H1 (cell line): Measurements from ENCODE around the gene CDK10. TPM values are rescaled to one million over a fixed set of nuclear protein-coding genes. Genes with fewer than 3 reads are reported as not detected.

Source experiments
- CTCF ChIA-PET: fragments of 300-600 bp; sonication (Branson Sonifier 250); formaldehyde crosslinking; loops from one replicate; lab custom pipeline; 2021; ENCODE audit not compliant: partially characterized antibody; lab: Charles Lee
- POLR2A ChIA-PET: fragments of 300-600 bp; sonication (Branson Sonifier 250); formaldehyde crosslinking; loops from one replicate; lab custom pipeline; 2021; ENCODE audit warnings: inconsistent platforms; ENCODE audit not compliant: partially characterized antibody; lab: Charles Lee
- DNase-seq, 2 experiments: peaks; one replicate each; pipeline versions ENCODE4 v3.0.0 to v3.0.0-alpha.2; 2010 to 2022; ENCODE audit warnings: low spot score in 2 of 2, low read depth in 1 of 2, mixed read lengths in 1 of 2
- FAIRE-seq: peaks from 2 replicates; lab custom pipeline; 2011; peaks lifted over from hg19 to GRCh38; lab: Jason Lieb, UNC
- H2AFZ ChIP-seq: 2 replicates; pipeline ENCODE4 v1.8.1; 2012; ENCODE audit warnings: low read length, inconsistent platforms
- H2AK5ac ChIP-seq: 2 replicates; pipeline ENCODE4 v1.6.1; 2013; ENCODE audit warnings: low read depth, low read length
- H2BK120ac ChIP-seq: replicated peaks from 2 replicates; pipeline ENCODE3; 2013; ENCODE audit warnings: low read depth, low read length, inconsistent platforms
- H2BK12ac ChIP-seq: 2 replicates; pipeline ENCODE4 v1.6.1; 2013; ENCODE audit warnings: low read depth, low read length
- H2BK15ac ChIP-seq: 2 replicates; pipeline ENCODE4 v1.6.1; 2013; ENCODE audit warnings: low read length
- H2BK20ac ChIP-seq: 2 replicates; pipeline ENCODE4 v1.6.1; 2013; ENCODE audit warnings: low read length
- H2BK5ac ChIP-seq: 2 replicates; pipeline ENCODE4 v1.6.1; 2013; ENCODE audit warnings: low read depth, low read length
- H3K14ac ChIP-seq: 2 replicates; pipeline ENCODE4 v1.6.1; 2013; ENCODE audit warnings: inconsistent platforms; ENCODE audit not compliant: insufficient read length
- H3K18ac ChIP-seq: 2 replicates; pipeline ENCODE4 v1.6.1; 2013; ENCODE audit warnings: low read length; ENCODE audit errors: extremely low read depth
- H3K23ac ChIP-seq: 2 replicates; pipeline ENCODE4 v1.6.1; 2013; ENCODE audit warnings: inconsistent platforms; ENCODE audit not compliant: insufficient read length
- H3K23me2 ChIP-seq: 2 replicates; pipeline ENCODE4 v1.6.1; 2013; ENCODE audit warnings: low read depth, low read length
- H3K27ac ChIP-seq: 2 replicates; pipeline ENCODE4 v1.6.1; 2011; ENCODE audit warnings: low read depth, low read length, inconsistent platforms
- H3K27me3 ChIP-seq, 4 experiments: replicated peaks in 1 of 4; 1 replicate in 1 of 4; 2 replicates in 3 of 4; pipeline versions ENCODE4 v1.6.1 to v1.8.1; 2011 to 2013; ENCODE audit warnings: low read length in 3 of 4, mild to moderate bottlenecking in 3 of 4, inconsistent platforms in 2 of 4, mixed read lengths in 2 of 4, moderate library complexity in 1 of 4; ENCODE audit not compliant: control insufficient read depth in 3 of 4, insufficient read depth in 3 of 4; ENCODE audit errors: extremely low read depth in 1 of 4
- H3K36me3 ChIP-seq, 4 experiments: 2 replicates each; pipeline versions ENCODE4 v1.6.1 to v1.8.1; 2011 to 2013; ENCODE audit warnings: mild to moderate bottlenecking in 4 of 4, low read length in 3 of 4, moderate library complexity in 2 of 4, control low read depth in 1 of 4, inconsistent platforms in 1 of 4; ENCODE audit not compliant: insufficient read depth in 4 of 4, control insufficient read depth in 2 of 4
- H3K4ac ChIP-seq: replicated peaks from 2 replicates; pipeline ENCODE3; 2013; ENCODE audit warnings: low read length, low read depth, mixed read lengths, inconsistent platforms; ENCODE audit not compliant: insufficient read length
- H3K4me1 ChIP-seq, 4 experiments: replicated peaks in 1 of 4; 1 replicate in 1 of 4; 2 replicates in 3 of 4; pipeline versions ENCODE4 v1.6.1 to v1.8.1; 2011 to 2013; ENCODE audit warnings: low read length in 3 of 4, inconsistent platforms in 2 of 4, mixed read lengths in 1 of 4; ENCODE audit not compliant: insufficient read depth in 4 of 4, control insufficient read depth in 3 of 4
- H3K4me2 ChIP-seq, 2 experiments: 2 replicates each; pipeline versions ENCODE4 v1.6.1 to v1.8.1; 2011 to 2013; ENCODE audit warnings: low read depth in 2 of 2, low read length in 2 of 2, control low read depth in 1 of 2, inconsistent platforms in 1 of 2, mild to moderate bottlenecking in 1 of 2; ENCODE audit not compliant: insufficient read depth in 1 of 2
- H3K4me3 ChIP-seq, 4 experiments: fragments of 200-600, 300-600 bp in 1 of 4; sonication (generic), shearing (Covaris generic), sonication (Bioruptor Twin) in 1 of 4; 2 replicates each; pipeline versions ENCODE4 v1.5.1 to v1.8.1; 2011 to 2016; ENCODE audit warnings: low read length in 4 of 4, low read depth in 3 of 4, control low read depth in 2 of 4, inconsistent platforms in 2 of 4, mild to moderate bottlenecking in 2 of 4, mixed read lengths in 1 of 4, moderate library complexity in 1 of 4; ENCODE audit not compliant: insufficient read depth in 2 of 4; ENCODE audit errors: extremely low read depth in 1 of 4
- H3K56ac ChIP-seq: replicated peaks from 2 replicates; pipeline ENCODE3; 2013; ENCODE audit warnings: low read depth, mild to moderate bottlenecking, mixed read lengths, low read length, inconsistent platforms; ENCODE audit not compliant: insufficient read length
- H3K79me1 ChIP-seq: 2 replicates; pipeline ENCODE4 v1.6.1; 2013; ENCODE audit warnings: low read depth, low read length, control low read depth
- H3K79me2 ChIP-seq, 2 experiments: 2 replicates each; pipeline versions ENCODE4 v1.6.1 to v1.8.1; 2012 to 2013; ENCODE audit warnings: low read length in 2 of 2, mild to moderate bottlenecking in 2 of 2, inconsistent platforms in 1 of 2; ENCODE audit not compliant: insufficient read depth in 2 of 2, control insufficient read depth in 1 of 2
- H3K9ac ChIP-seq, 4 experiments: replicated peaks in 1 of 4; 1 replicate in 1 of 4; 2 replicates in 3 of 4; pipeline versions ENCODE4 v1.6.1 to v1.8.1; 2011 to 2013; ENCODE audit warnings: low read depth in 3 of 4, low read length in 3 of 4, control low read depth in 2 of 4, mild to moderate bottlenecking in 2 of 4, moderate library complexity in 2 of 4, inconsistent platforms in 1 of 4; ENCODE audit errors: extremely low read depth in 1 of 4
- H3K9me3 ChIP-seq, 2 experiments: 2 replicates each; pipeline versions ENCODE4 v1.6.1 to v1.8.1; 2012 to 2013; ENCODE audit warnings: mild to moderate bottlenecking in 2 of 2, moderate library complexity in 2 of 2, control low read depth in 1 of 2, inconsistent platforms in 1 of 2, low read depth in 1 of 2, low read length in 1 of 2, mixed read lengths in 1 of 2; ENCODE audit not compliant: insufficient read depth in 2 of 2
- H4K20me1 ChIP-seq, 2 experiments: replicated peaks in 1 of 2; 2 replicates each; pipeline versions ENCODE3 to v1.8.1; 2011 to 2013; ENCODE audit warnings: inconsistent platforms in 2 of 2, low read length in 2 of 2, mild to moderate bottlenecking in 1 of 2; ENCODE audit not compliant: insufficient read depth in 2 of 2, control insufficient read depth in 1 of 2
- H4K5ac ChIP-seq: 2 replicates; pipeline ENCODE4 v1.6.1; 2013; ENCODE audit warnings: low read length, low read depth, mixed read lengths, inconsistent platforms; ENCODE audit not compliant: insufficient read length
- H4K8ac ChIP-seq: 2 replicates; pipeline ENCODE4 v1.8.0; 2013; ENCODE audit warnings: mild to moderate bottlenecking, moderate library complexity, low read length, inconsistent platforms; ENCODE audit not compliant: insufficient read depth; ENCODE audit errors: extremely low read depth
- H4K91ac ChIP-seq: replicated peaks from 2 replicates; pipeline ENCODE3; 2013; ENCODE audit warnings: low read length, mixed read lengths, inconsistent platforms; ENCODE audit not compliant: insufficient read length
- KDM5A ChIP-seq: fragments of 200-600 bp; IDR thresholded peaks from 2 replicates; pipeline ENCODE4 v1.7.1; 2012; ENCODE audit warnings: mild to moderate bottlenecking, low read length, inconsistent platforms, mixed read lengths
- POLR2A ChIP-seq, 2 experiments: IDR thresholded peaks; 1 replicate in 1 of 2; 2 replicates in 1 of 2; pipeline ENCODE4 v1.6.1; 2011; ENCODE audit warnings: low read depth in 2 of 2, low read length in 2 of 2, mild to moderate bottlenecking in 2 of 2; ENCODE audit errors: control extremely low read depth in 1 of 2
- RAD21 ChIP-seq, 2 experiments: IDR thresholded peaks in 1 of 2; conservative IDR thresholded peaks in 1 of 2; 2 replicates each; pipeline ENCODE4 v1.6.1; 2011; ENCODE audit warnings: low read depth in 2 of 2, low read length in 2 of 2, improper control_type of control experiment in 1 of 2, inconsistent platforms in 1 of 2, mild to moderate bottlenecking in 1 of 2, moderate library complexity in 1 of 2
- SIRT6 ChIP-seq: IDR thresholded peaks from one replicate; pipeline ENCODE4 v1.7.1; 2012; ENCODE audit warnings: low read length, inconsistent platforms
- SUZ12 ChIP-seq: fragments of 200-600 bp; sonication (generic); IDR thresholded peaks from 2 replicates; pipeline ENCODE4 v1.6.1; 2012; ENCODE audit warnings: mild to moderate bottlenecking, inconsistent platforms, low read length, moderate library complexity, mixed read lengths
- WGBS, 2 experiments: shearing (Covaris generic) in 1 of 2; methylation state at CpG; one replicate each; pipeline versions ENCODE4 v1.1.6 to v1.1.7; 2013 to 2015; ENCODE audit warnings: low lambda C conversion rate in 2 of 2, mixed read lengths in 2 of 2, inconsistent platforms in 1 of 2, low coverage in 1 of 2, missing lambda C conversion rate in 1 of 2; ENCODE audit not compliant: insufficient replicate concordance in 2 of 2, insufficient coverage in 1 of 2, insufficient read length in 1 of 2; ENCODE audit errors: extremely low coverage in 1 of 2, missing lambda C conversion rate in 1 of 2; 5-methylcytosine and 5-hydroxymethylcytosine counted together
- polyA plus RNA-seq, 7 experiments: library from polyadenylated mRNA; depleted of rRNA in 3 of 7; stranded (reverse) in 5 of 7; unstranded in 2 of 7; fragments of >200 nt in 5 of 7; fragments of 200-250 nt in 2 of 7; gene quantifications; 1 replicate in 5 of 7; 2 replicates in 1 of 7; 4 replicates in 1 of 7; pipeline versions ENCODE4 v1.2.1 to v1.2.3, GENCODE V29; 2011 to 2013; ENCODE audit warnings: missing spikeins in 2 of 7, mixed read lengths in 2 of 7
- total RNA-seq: library from RNA; stranded (reverse); fragmentation: NEBNext Ultra II Directional; extraction: Animal tissue kit (Norgen Biotek cat#: 25700); gene quantifications from 2 replicates; pipeline ENCODE4 v1.2.1, GENCODE V29; 2021

Gene CDK10
- total and polyA plus RNA-seq, 2 of the 8 experiments (the other 6 are each of a cell fraction or from before 2014, with no cell fraction given): 49.5 to 83.9 TPM

DNA sequence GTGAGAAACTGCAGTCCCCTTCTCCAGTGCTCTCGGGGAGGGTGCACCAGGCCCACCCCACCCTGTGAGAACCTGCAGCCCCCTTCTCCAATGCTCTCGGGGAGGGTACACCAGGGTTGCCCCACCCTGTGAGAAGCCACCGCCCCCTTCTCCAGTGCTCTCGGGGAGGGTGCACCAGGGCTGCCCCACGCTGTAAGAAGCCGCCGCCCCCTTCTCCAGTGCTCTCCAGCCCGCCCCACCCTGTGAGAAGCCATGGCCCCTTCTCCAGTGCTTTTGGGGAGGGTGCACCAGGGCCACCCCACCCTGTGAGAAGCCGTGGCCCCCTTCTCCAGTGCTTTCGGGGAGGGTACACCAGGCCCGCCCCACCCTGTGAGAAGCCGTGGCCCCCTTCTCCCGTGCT is 16.7 kb upstream of the CDK10 start:
- Histone ChIP-seq H4K91ac (no peak overlapping the region), H3K23ac (no peak overlapping the region), H2BK15ac (no peak overlapping the region), H3K4me3 (no peak overlapping the region), H4K8ac (no peak overlapping the region)
- POLR2A ChIA-PET: interaction anchor here (0.6 kb wide), 1 partner anchor 19 kb away, joined by 3 read pairs; no protein-coding TSS in a partner anchor
- no peak for TF ChIP-seq SUZ12
- no peak for TF ChIP-seq POLR2A (IDR thresholded peaks at IDR 0.05; ENCODE audit: control extremely low read depth in 1 of 2, low read depth in 2 of 2, low read length in 2 of 2)
- TF ChIP-seq SIRT6: no peak
- no peak for TF ChIP-seq KDM5A
- TF ChIP-seq RAD21 (IDR thresholded peaks at IDR 0.05 in 1 of 2, conservative IDR thresholded peaks at IDR 0.05 in 1 of 2; ENCODE audit: low read depth in 2 of 2, low read length in 2 of 2): no peak
- TF ChIP-seq, all 59 proteins: peak for 0
- no peak overlapping the region for H3K9ac ChIP-seq
- no peak overlapping the region for H2BK120ac ChIP-seq
- FAIRE-seq: no peak
- no peak overlapping the region for H3K18ac ChIP-seq
- H3K79me1 ChIP-seq: no peaks in the 10 kb centered on the region
- H2BK5ac ChIP-seq: no peak overlapping the region
- H2BK20ac ChIP-seq: no peak overlapping the region
- H4K20me1 ChIP-seq: peaks cover 0 to 2% of the 10 kb centered on the region in 2 experiments
- no peak for DNase-seq
- H3K27ac ChIP-seq: no peak overlapping the region
- H3K4me1 ChIP-seq: no peaks in the 10 kb centered on the region
- H2AK5ac ChIP-seq: no peak overlapping the region
- WGBS, 2 experiments: 86% methylated on average over 4 of the region's 13 CpGs; no CpG with 5 or more reads in 1 of the 2 experiments
- H3K56ac ChIP-seq: no peak overlapping the region
- H3K4me2 ChIP-seq: no peak overlapping the region
- H3K14ac ChIP-seq: no peak overlapping the region
- CTCF ChIA-PET: interaction anchor here (0.8 to 1.9 kb wide), 4 partner anchors 30 to 227 kb away, joined by 3 to 11 read pairs (median 6); no protein-coding TSS in a partner anchor
- H2BK12ac ChIP-seq: no peak overlapping the region
- H3K4ac ChIP-seq: no peak overlapping the region
- no peaks in the 10 kb centered on the region for H3K27me3 ChIP-seq
- no peaks in the 10 kb centered on the region for H3K23me2 ChIP-seq
- peaks cover 9 to 12% of the 10 kb centered on the region in 2 experiments for H3K9me3 ChIP-seq
- peaks cover 0 to 4% (median 0%) of the 10 kb centered on the region in 4 experiments; a peak in 1 of 8 replicates for H3K36me3 ChIP-seq
- H4K5ac ChIP-seq: no peak overlapping the region
- H3K79me2 ChIP-seq: no peaks in the 10 kb centered on the region
- no peak overlapping the region for H2AFZ ChIP-seq
